ENCODE results near the gene PAK3.

Gene PAK3

DNA sequence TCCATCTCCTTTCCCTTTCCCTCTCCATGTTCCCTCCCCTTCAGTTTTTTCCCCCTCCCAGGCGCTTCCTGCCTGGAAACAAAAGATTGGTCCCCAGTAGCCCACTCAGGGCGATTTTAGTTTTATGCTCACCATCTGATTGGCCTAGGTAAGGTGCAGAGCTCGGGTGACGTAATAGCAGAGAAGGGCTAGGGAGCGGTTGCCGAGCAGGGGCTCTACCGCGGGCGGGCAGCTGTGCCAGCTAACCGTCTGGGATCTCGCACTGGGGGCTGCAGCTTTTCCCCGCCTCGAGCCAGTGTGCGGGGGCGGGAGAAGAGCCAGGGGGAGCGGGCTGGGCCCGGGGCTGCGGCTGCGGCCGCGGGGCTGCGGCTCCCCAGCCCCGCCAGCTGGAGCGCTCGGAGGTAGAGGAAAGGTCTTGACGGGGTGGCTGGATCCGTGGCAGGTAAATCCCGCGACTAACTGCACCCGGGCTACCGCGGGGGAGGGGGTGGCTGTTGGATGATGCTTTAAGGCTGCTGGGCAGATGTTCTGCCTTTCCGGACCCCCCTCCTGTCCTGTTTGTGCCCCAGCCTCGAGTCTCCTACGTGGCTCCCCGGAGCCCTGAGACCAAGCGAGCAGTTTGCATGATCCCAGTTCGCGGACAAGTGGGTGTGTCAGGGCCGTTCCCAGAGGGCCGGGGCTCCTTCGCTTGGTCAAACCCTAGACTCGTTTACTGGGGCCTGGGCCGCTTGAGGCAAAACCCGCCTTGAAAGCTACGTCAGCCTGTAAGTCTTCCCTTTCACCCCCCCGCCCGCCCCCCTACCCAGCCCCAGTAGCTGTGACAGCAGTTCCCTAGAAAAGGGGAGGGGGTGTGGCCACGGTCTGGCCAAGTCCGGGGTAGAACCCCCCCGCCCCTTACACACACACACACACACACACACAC, at the start of gene PAK3:
PAK3 (plus strand) TSS at position 218 of the 922 bp plus-strand sequence. CDS start 26,913 bp downstream, outside the sequence.
- FAIRE-seq: no peak

- no peak for FAIRE-seq
These were observed 48.4 kb upstream of the PAK3 start for GRCh38 chrX:111047575-111047974.

- no peak for FAIRE-seq
These were observed 43.5 kb upstream of the PAK3 start for GRCh38 chrX:111052478-111052877.

DNA sequence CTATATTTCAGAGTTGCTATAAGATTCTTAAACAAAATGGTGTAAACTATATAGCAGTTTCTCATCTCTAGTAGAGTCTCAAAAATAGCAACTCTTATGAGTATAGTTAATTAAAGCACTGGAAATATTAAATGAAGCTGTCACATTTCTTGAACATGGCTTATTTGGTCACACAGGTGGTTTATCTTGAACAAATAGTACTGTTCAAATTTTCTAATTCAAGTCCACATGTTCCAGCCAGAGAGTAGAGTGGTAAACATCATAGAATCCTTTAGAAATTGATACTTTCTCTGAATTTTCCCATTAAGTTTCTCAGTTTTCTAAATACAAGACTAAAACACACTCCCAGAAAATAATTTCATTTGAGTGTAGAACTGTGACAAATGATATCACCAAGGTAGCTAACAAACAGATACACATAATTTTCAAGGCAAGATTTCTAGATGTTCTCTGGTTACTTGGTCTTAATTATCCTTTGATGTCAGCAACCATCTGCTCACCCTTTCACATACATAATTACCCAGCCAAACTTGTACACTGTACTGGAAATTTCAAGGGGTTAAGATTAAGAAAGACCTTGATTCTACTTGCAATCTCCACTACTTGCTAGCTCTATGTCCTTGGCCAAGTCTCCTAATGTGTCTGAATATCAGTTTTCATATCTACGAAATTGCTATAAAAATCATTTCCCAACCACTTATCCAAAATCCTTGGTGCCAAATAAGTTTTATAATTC, 24.3 kb upstream of the PAK3 start:
- FAIRE-seq: no peak

- FAIRE-seq: no peak
These were observed 12.9 kb upstream of the PAK3 start for GRCh38 chrX:111083081-111083480.

DNA sequence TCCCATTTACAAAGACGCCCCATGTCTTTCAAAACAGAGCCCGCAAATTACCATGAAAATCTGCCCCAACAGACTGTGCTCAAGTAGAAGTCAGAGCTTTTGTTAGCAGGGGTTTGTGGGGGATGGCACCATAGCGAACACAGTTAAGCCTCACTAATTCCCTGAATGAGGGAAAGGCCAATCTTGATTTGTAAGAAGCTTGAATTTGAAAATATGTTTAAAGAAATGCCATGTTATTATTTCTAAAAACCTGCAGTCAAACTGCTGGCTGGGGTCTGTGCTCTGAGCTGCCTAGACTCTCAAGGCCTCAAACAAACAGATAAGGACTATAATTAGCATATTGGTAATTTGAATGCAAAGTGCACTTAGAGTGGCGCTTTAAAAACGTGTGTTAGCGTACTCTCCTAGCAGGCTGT, 9.4 kb upstream of the PAK3 start:
- FAIRE-seq: no peak

GRCh38 chrX:111088628-111089027, 7.4 kb upstream of the PAK3 start:
- no peak for FAIRE-seq

- no peak for FAIRE-seq
These were observed 5.5 kb upstream of the PAK3 start for GRCh38 chrX:111090458-111090857.

DNA sequence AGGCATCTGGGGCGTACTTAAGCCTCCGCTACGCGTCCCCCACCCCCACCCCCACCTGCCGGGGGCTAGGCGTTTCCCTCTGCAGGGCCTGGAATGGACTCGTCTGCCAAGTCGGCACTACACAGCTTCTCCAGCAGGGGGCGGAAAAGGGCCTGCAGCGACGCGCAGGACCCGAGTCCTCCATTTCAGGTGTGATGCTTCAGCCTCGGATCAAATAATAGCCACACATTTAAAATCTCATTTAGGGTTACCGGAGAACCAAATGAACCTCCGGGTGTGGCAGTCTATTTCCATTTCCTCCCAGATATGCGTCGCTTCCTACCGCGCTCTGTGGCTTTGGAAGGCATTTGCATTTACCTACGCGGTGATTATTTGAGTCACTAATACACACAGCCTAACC, 2.9 kb downstream of the PAK3 start:
- FAIRE-seq: no peak

- no peak for FAIRE-seq
These were observed 4.2 kb downstream of the PAK3 start for GRCh38 chrX:111100191-111100590.

- no peak for FAIRE-seq
These were observed 5.6 kb downstream of the PAK3 start for GRCh38 chrX:111101580-111101979.

DNA sequence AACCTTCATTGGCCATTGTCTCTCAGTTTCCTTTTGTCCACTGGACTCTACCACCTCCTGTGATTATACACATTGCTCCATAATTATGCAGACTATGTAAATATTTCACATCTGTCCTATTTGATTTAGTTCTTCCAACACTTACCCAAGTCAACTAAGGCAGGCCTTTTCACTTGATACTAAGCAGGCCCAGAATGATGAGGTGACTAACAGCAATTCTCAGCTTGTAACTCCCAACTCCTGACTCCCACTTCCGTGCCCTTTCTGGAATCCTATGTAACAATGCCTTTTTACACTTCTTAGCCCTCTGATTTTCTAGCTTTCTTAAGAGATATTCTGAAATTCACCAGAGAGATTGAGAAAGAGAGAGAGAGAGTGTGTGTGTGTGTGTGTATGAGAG, 6.6 kb downstream of the PAK3 start:
- FAIRE-seq: no peak

DNA sequence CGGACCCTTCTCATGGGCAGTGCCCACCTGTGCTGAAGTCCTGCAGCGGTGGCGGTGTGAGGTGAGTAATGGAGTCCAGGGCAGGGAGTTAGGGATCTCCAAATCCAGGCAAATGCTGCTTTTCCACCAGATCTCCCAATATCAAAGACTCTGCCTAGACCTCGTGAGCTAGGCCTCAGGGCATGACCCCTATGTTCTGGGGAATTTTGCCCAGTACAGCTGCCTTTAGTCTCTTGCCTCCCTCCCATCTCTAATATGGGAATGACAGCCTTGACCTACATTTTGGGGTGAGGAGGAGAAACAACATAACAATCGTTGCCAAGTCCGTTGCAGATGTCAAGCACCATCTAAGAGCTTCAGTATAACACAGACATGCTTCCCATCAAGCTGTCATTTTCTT, 7.3 kb downstream of the PAK3 start:
- FAIRE-seq: no peak

- FAIRE-seq: no peak
These were observed 14.2 kb downstream of the PAK3 start for GRCh38 chrX:111110098-111110775.

GRCh38 chrX:111114806-111115205, 18.8 kb downstream of the PAK3 start:
- FAIRE-seq: no peak

DNA sequence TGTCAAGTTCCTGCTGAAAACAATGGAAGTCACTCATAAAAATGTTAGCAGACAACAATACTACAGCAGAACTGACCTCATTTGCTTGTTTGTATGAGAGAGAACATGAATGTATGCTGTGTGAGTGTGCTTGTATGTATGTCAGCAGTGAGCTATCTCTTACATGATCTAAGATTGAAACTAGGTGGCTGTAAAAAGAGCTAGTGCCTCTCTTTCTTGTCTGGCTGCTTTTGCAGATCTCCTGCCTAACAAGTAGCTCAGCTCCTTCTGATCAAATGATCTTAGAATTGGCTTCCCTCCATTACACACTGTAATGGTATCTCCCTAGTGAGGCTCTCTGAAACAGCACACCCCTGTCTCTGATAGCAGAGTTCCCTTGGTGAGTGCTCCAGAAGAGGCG, 20.7 kb downstream of the PAK3 start:
- no peak for FAIRE-seq

GRCh38 chrX:111119341-111119740, 23.4 kb downstream of the PAK3 start:
- FAIRE-seq: no peak

DNA sequence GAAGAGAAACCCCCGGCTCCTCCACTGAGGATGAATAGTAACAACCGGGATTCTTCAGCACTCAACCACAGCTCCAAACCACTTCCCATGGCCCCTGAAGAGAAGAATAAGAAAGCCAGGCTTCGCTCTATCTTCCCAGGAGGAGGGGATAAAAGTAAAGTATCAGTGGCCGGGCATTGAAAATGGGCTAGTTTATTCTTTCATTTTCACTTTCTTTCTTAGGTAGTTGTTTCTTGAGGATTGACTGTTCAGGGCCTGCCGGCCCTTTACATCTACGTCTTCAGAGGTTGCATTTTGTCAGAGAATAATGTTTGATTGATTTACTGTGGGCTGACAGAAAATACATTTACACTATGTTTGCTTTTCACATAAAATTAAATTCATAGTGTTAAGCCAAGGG, 27.1 kb downstream of the PAK3 start:
- FAIRE-seq: no peak

GRCh38 chrX:111123606-111124179, 27.7 kb downstream of the PAK3 start:
- FAIRE-seq: no peak

DNA sequence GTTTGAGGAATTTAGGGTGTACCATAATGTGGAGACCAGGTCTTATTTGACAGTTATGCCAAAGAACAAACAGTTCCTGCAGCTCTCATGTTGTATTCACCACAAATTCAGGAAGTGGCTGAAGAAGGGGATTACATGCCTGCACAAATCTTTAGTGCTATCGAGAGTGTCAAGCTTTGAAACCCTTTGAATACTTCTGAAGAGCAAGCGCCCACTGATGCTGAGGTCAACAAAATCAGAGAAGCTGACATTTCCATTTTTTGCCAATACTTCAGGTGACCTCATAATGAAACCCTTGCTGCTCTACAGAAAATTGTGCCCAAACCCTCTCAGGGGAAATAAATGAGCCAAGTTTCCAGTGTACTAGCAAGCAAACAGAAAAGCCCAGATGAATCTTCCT, 28.4 kb downstream of the PAK3 start:
- FAIRE-seq: no peak

GRCh38 chrX:111127038-111127437, 31.0 kb downstream of the PAK3 start:
- no peak for FAIRE-seq

GRCh38 chrX:111129921-111130320, 33.9 kb downstream of the PAK3 start:
- FAIRE-seq: no peak

DNA sequence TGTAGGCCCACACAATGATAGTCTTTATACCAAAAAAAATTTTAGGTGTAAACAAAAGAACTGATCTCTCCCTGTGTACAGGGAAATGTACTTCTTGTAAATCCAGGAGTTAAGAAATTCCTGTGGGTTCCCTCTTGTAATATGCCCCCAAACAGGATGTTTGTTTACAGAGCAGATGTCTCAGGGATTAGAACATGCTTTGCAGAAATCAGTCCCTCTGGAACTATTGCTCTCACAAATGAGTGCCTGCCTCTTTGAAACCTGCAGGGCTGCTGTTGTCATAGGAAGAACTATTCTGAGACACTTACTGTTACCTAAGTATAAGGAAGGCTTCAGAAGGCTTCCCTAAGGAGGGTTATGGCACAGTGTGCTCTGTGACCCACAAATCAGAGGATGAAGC, 35.6 kb downstream of the PAK3 start:
- no peak for FAIRE-seq

Data from G401.6 (cell line).